Inflammatory macrophage treated with lipopolysaccharide for 1 hour (primary cell): ENCODE results near the gene FN1.
A peak's percentile ranks its signal among the peaks of the same experiment; 100 is the strongest.

Experiments used
- DNase-seq, 2 donors: peaks; one replicate each; pipeline ENCODE4 v3.0.0-alpha.2; 2020 to 2022

FN1 gene

DNA sequence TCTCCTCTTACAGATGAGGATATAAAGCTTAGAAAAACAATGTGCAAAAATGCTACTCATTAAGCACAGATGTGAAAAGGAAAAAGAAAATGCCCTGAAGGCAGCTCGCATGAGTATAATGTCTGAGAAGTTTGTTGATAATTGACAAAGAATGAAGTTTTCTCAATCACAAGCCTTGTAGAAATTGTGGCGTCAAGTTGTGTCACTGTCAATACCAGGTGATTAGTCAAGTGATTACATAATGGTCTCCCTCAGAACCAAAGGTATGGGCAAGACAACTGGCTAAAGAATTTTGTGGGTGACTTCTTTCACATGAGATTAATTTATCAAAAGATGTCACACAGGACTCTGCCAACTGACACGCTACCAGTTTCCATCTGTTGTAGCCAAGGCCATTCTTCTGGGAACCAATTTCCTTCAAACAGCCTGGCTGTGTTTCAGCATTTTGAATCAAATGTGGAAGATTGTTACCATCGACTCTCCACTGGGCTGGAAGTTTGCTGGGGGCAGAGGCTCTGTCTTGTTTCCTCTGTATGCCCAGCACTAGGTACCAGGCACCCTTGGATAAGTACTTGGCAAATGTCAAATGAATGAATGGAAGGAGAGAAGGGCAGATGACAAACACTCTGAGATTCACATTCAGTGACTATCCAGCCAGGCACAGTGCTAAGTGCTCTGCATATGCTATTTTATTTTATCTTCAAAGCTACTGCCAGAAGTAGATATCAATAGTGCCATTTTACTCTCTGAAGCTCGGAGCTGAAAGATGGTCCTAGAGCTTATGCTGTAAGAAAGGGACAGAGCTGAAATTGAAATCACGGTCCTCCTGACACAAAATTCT, 5.9 kb upstream of the FN1 start:
- DNase-seq: no peak

DNA sequence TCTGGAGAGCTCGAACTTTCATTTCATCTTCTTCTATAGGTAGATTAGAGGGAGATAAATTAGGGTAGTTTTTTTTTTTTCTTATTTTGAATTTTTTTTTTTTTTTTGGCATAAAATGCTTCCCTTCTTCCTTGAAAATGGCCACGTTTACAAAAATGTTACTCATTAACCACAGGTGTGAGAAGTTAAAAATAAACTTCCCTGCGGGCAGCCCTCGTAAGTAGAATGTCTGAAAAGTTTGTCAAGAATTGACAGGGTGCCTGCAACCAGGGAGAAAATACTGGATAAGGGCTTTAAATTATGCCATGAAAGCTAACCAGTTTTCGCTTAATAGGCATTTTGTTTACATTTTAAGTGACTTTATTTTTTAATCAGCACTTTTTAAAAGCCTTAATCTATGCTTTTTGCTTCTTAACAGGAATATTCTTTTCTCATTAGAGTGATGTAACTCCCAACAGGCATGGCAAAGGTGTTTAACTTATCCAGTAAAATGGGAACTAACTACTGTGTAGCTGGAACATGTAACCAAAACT, 4.2 kb upstream of the FN1 start:
- no peak for DNase-seq

GRCh38 chr2:215439404-215439803, 3.5 kb upstream of the FN1 start:
- DNase-seq: no peak

GRCh38 chr2:215437614-215438013, 1.7 kb upstream of the FN1 start:
- DNase-seq: no peak

DNA sequence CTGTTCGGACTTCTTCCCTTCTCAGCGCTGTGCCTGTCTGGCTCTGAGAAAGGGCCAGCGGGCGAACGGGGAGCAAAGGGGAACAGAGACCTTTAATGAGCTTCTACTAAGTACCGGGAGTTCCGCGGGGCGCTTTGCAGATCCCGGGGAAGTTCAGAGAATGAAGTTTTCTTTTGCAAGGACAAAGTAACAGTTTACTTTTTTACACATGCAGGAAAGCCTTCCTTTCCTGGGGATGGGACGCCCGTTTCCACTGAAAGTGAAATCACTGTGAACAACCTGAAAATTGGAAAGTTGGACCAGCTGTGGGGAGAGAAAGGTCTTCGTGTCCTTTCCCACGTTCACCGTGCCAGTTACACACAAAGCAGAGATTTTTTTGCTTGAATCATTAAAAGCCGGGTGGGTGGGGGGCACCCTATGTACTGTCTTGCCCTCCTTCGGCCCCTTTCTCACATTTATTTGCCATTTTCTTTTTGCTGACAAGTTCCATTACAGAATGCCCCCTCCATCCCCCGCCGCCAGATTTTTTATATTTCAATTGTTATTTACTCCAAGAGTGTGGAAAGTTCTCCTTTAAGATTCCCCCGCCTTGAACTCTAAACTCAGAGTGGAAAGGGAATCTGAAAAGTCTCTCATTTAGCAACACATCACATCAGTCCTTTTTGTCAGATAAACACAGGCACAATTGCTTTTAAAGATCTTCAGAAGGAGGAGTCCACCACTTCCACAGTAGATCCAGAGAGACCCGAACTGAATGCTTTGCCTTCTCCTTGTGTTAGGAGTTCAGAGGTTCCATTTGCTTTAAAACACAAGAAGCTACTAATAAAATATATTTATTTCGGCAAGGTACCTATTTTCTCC, 1.1 kb upstream of the FN1 start:
- peak; percentile 28 to 53 for DNase-seq

DNA sequence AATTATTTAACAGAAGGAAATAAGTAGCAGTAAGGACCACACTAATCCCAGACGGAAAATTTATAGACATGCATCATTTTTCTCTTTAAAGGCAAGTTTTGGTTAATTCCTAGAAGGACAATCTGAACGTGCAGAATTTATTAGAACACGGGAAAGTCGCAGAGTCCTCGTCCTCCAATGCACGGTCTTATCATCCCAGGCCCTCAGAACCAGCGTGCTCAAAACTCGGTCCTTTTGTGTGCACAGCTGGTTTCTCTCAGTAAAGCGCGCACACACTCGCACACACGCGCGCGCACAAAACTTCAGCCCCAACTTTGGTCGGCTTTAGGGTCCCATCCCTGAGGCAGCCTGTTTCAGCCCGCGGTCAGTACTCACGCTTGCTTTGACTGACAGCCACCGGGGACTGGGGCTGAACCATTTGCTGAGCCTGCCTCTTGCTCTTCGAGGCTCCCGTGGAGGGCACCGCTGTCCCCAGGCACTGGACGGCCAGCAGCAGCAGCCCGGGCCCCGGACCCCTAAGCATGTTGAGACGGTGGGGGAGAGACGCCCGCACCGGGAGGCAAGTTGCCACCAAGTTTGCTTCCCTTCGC, 493 bp downstream of the FN1 start:
- DNase-seq: no peak

GRCh38 chr2:215434447-215435279, 1.2 kb downstream of the FN1 start:
- no peak for DNase-seq

DNA sequence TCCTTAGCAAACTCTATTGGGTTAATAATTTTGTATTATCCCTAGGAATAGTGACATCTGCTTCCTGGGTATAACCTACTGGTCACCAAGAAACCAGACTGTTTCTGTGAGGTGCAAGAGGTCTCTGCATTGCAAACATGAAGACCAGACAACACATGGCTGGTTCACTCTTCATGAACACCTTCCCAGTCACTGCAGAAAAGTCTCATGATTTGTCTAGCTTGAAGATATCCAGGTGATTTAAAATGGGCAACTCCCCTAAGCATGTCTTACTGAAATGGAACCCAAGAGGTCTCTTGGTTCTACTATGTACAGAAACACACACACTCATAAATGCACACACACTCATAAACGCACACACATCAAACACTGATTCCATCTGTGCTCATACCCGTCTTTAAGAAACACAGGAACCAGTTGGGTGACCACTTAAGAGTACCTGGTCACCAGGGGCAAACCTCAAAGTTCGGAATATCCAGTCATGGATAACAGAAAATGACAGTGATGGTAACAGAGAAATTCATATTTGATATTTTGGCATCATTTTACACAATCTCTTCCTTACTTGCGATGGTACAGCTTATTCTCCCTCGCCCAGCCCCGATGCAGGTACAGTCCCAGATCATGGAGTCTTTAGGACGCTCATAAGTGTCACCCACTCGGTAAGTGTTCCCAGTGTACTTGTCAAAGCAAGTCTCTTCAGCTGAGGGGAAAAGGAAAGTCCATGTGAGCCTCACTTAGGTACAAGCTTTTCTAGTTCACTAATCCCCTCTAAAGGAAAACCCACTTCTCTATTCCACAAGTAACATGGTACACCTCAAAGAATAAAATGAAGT, 2.9 kb downstream of the FN1 start:
- DNase-seq: no peak

- no peak for DNase-seq
These were observed 3.8 kb downstream of the FN1 start for GRCh38 chr2:215431778-215432758.

DNA sequence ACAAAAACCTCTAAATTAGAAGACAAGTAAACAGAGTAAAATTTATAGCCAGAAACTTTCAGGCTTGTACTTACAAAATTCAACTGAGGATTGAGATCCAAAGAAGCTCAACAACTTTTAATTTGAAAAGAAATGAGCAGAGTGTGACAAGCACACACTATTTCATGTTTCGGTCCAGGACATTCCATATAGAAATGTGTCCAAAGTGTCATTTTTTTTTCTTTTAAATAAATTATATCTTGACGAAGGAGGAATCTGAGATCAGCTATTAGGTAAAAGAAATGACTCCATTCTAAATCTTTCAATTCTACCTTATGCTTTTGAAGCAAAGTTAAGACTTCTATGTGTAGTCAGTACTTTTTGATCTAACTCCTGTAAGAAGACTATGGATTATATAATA, 4.6 kb downstream of the FN1 start:
- DNase-seq: no peak

DNA sequence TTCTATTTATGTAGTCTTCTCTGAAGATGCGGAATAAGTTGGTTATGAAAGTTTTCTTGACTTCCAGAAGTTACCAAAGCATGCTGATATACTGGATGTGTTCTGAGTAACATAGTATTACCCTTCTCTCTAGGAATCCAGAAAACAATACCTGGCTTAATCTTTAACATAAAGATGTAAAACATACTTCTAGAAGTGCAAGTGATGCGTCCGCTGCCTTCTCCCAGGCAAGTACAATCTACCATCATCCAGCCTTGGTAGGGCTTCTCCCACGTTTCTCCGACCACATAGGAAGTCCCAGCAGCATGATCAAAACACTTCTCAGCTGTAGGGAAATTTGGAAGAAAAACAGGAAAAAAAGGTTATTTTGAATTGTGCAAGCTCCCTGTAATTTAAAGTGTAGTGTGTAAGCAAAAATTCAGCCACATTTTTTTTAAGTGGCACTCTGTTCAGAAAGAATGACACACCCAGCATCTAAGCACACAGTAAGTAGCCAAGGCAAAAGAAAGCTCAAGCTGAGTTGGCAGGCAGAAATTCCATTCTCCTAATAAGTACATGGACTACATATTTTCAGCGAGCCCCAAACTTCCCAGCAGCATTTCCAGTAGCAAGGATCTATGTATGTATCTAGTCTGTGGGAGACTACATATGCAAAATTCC, 5.2 kb downstream of the FN1 start:
- peak in 1 of 2 donors; percentile 32 for DNase-seq

DNA sequence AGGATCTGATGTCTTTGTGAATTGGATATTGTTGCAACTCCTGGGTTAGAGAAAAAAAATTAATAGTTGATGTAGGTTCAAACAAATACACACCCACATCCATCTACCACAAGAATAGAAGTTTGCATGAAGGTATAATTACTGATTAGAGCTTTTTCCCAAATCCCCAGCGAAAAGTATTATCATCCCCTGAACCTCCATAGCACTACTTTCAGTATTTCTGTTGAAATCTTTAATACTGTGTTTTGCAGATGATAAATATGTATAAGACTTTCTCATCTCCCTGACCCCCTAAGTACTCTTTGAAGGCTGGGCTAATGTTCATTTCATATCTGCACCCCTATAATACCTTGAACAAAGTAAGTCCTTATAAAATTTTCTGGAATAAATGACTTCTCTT, 6.4 kb downstream of the FN1 start:
- DNase-seq: no peak

DNA sequence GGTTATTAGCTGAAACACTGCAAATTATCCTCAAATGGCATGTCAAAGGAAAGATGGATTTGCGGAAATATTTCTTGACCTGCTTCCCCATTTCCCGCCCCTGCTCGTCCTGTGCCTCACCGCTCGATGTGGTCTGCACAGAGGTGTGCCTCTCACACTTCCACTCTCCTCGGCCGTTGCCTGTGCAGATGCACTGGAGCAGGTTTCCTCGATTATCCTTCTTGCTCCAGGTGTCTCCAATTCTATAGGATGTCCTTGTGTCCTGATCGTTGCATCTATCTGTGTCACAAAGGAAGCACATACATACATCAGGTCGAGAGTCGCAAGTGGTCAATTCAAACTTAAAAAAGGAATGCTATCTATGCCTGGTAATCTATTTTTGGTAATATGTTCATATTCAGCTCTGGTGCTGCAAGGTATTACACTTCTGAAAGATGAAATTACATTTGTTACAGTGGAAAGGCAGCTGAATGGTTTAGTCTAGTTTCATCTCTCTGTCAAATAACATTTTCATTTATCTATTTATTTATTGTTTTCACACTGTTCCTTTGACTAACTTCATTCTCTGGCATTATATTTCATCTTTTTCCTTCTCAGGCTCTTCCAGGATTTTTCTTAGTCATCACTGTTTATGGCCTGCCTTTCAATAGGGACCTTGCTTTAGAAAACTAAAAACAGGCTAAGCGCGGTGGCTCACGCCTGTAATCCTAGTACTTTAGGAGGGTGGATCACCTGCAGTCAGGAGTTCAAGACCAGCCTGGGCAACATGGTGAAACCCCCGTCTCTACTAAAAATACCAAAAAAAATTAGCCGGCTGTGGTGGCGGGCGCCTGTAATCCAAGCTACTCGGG, 7.6 kb downstream of the FN1 start:
- no peak for DNase-seq

GRCh38 chr2:215427585-215427984, 8.3 kb downstream of the FN1 start:
- no peak for DNase-seq

DNA sequence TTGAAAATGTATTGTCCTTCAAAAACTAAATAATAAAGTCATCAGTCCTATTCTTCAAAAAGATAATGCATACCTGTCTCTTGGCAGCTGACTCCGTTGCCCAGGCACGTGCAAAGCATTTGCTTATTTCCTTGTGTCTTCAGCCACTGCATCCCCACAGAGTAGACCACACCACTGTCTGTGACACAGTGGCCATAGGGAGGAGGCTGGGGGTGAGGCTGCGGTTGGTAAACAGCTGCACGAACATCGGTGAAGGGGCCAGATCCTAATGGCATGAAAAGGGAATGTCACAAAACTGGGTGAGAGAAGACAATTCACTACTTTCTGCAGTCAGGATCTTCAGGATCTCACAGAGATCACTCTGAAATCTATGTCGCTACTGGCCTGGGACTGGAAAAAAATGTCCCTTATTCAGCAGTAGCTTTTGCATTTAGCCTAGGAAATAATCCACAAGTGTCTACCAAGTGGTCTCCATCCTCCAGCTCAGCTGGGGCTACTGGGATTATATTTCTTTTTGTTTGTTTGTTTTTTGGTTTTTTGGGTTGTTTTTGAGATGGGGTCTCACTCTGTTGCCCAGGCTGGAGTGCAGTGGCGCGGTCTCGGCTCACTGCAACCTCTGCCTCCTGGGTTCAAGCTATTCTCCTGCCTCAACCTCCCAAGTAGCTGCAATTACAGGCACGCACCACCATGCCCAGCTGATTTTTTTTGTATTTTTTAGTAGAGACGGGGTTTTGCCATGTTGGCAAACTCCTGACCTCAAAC, 10.7 kb downstream of the FN1 start:
- no peak for DNase-seq

GRCh38 chr2:215423928-215424540, 11.8 kb downstream of the FN1 start:
- DNase-seq: no peak

DNA sequence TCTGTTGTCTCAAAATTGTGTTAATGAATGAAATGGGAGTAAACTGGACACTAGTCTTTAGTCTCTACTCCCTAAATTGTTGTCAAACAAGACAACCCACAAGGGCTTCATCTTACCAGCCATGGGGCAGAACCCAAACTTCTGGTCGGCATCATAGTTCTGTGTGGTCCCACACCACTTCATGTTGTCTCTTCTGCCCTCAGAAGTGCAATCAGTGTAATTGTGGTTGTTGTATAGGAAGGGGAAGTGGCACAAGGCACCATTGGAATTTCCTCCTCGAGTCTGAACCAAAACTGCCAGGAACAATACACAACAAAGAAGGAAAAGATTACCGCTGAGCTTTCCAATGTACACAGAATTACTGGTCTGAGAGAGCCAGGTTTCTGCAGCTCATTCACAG, 12.6 kb downstream of the FN1 start:
- DNase-seq: no peak
